IMR-90 (cell line): ENCODE measurements around the gene CDH23. TPM values are rescaled to one million over a fixed set of nuclear protein-coding genes. Genes with fewer than 3 reads are reported as not detected.

Source experiments
- ATAC-seq: fragments of 200-7000 bp; cut with Tn5 transposase; 2 replicates; pipeline ENCODE4 v1.9.1; 2020; ENCODE audit warnings: low read depth, mild to moderate bottlenecking, moderate library complexity
- BruUV-seq: library from RNA; stranded (reverse); fragments of 400-500 nt; replicated peaks from 2 replicates; lab custom pipeline; 2021; lab: Mats Ljungman, UMichigan
- CTCF ChIA-PET: fragments of 300-600 bp; formaldehyde crosslinking; extraction: SDS; loops from one replicate; lab custom pipeline; 2021; ENCODE audit warnings: antibody characterized with exemption; lab: Yijun Ruan, JAX
- POLR2A ChIA-PET: fragments of 300-600 bp; sonication (Branson Sonifier 250); formaldehyde crosslinking; loops from one replicate; lab custom pipeline; 2022; ENCODE audit warnings: antibody characterized with exemption; ENCODE audit not compliant: unreplicated experiment; lab: Charles Lee
- DNase-seq: peaks from one replicate; pipeline ENCODE4 v3.0.0; 2013
- H2AFZ ChIP-seq: replicated peaks from 2 replicates; pipeline ENCODE3; 2013; ENCODE audit warnings: low read length, mild to moderate bottlenecking; ENCODE audit not compliant: poor library complexity
- H2AK5ac ChIP-seq: 2 replicates; pipeline ENCODE4 v1.6.1; 2013; ENCODE audit warnings: low read depth, low read length, inconsistent platforms
- H2AK9ac ChIP-seq: replicated peaks from 2 replicates; pipeline ENCODE3; 2013; ENCODE audit warnings: mild to moderate bottlenecking, low read depth, low read length, moderate library complexity; ENCODE audit not compliant: poor library complexity
- H2BK120ac ChIP-seq: 2 replicates; pipeline ENCODE4 v1.6.1; 2013; ENCODE audit warnings: low read depth, low read length, inconsistent platforms
- H2BK15ac ChIP-seq: 3 replicates; pipeline ENCODE4 v1.6.1; 2013; ENCODE audit warnings: low read depth, low read length, inconsistent platforms
- H2BK20ac ChIP-seq: 2 replicates; pipeline ENCODE4 v1.6.1; 2013; ENCODE audit warnings: low read depth, mild to moderate bottlenecking, inconsistent platforms, low read length, moderate library complexity
- H2BK5ac ChIP-seq: 2 replicates; pipeline ENCODE4 v1.6.1; 2013; ENCODE audit warnings: mild to moderate bottlenecking, low read depth, low read length, inconsistent platforms; ENCODE audit not compliant: poor library complexity, severe bottlenecking
- H3K14ac ChIP-seq: replicated peaks from 2 replicates; pipeline ENCODE4 v1.6.1; 2013; ENCODE audit warnings: low read depth, low read length, inconsistent platforms
- H3K18ac ChIP-seq: 2 replicates; pipeline ENCODE4 v1.6.1; 2013; ENCODE audit warnings: low read depth, low read length, control low read depth
- H3K23ac ChIP-seq: 2 replicates; pipeline ENCODE4 v1.6.1; 2013; ENCODE audit warnings: low read depth, low read length, inconsistent platforms
- H3K27ac ChIP-seq: 2 replicates; pipeline ENCODE4 v1.5.1; 2013; ENCODE audit warnings: mild to moderate bottlenecking, control low read depth, low read length; ENCODE audit not compliant: insufficient read depth
- H3K27me3 ChIP-seq: 2 replicates; pipeline ENCODE4 v1.6.1; 2013; ENCODE audit warnings: low read length; ENCODE audit not compliant: control insufficient read depth, insufficient read depth
- H3K36me3 ChIP-seq: 2 replicates; pipeline ENCODE4 v1.6.1; 2013; ENCODE audit warnings: low read length, mixed read lengths; ENCODE audit not compliant: control insufficient read depth, insufficient read depth
- H3K4ac ChIP-seq: 2 replicates; pipeline ENCODE4 v1.6.1; 2013; ENCODE audit warnings: low read depth, low read length, inconsistent platforms
- H3K4me1 ChIP-seq: 2 replicates; pipeline ENCODE4 v1.6.1; 2013; ENCODE audit warnings: low read length, mixed read lengths; ENCODE audit not compliant: control insufficient read depth, insufficient read depth
- H3K4me2 ChIP-seq: 2 replicates; pipeline ENCODE4 v1.6.1; 2013; ENCODE audit warnings: low read depth, mild to moderate bottlenecking, control low read depth, low read length, moderate library complexity
- H3K4me3 ChIP-seq: 2 replicates; pipeline ENCODE4 v1.5.1; 2013; ENCODE audit warnings: low read depth, mild to moderate bottlenecking, control low read depth, low read length, moderate library complexity; ENCODE audit not compliant: insufficient read depth
- H3K56ac ChIP-seq: 2 replicates; pipeline ENCODE4 v1.6.1; 2013; ENCODE audit warnings: low read length, inconsistent platforms; ENCODE audit not compliant: insufficient read depth; ENCODE audit errors: extremely low read depth
- H3K79me1 ChIP-seq, 2 experiments: 2 replicates each; pipeline ENCODE4 v1.6.1; 2013; ENCODE audit warnings: low read length in 2 of 2, inconsistent platforms in 1 of 2, low read depth in 1 of 2
- H3K9ac ChIP-seq: 2 replicates; pipeline ENCODE4 v1.6.1; 2013; ENCODE audit warnings: low read depth, low read length, control low read depth
- H3K9me1 ChIP-seq: 2 replicates; pipeline ENCODE4 v1.6.1; 2013; ENCODE audit warnings: low read length, inconsistent platforms; ENCODE audit not compliant: insufficient read depth
- H3K9me3 ChIP-seq: 2 replicates; pipeline ENCODE4 v1.6.1; 2013; ENCODE audit warnings: low read length; ENCODE audit not compliant: control insufficient read depth, insufficient read depth
- H4K20me1 ChIP-seq: 2 replicates; pipeline ENCODE4 v1.6.1; 2013; ENCODE audit warnings: low read length, inconsistent platforms; ENCODE audit not compliant: insufficient read depth
- H4K5ac ChIP-seq: 2 replicates; pipeline ENCODE4 v1.6.1; 2013; ENCODE audit warnings: mild to moderate bottlenecking, low read depth, low read length, control low read depth
- H4K8ac ChIP-seq, 2 experiments: 2 replicates each; pipeline ENCODE4 v1.6.1; 2013; ENCODE audit warnings: low read depth in 2 of 2, low read length in 2 of 2, control low read depth in 1 of 2, inconsistent platforms in 1 of 2
- H4K91ac ChIP-seq: 2 replicates; pipeline ENCODE4 v1.6.1; 2013; ENCODE audit warnings: low read depth, low read length, inconsistent platforms; ENCODE audit not compliant: insufficient read depth
- BHLHE40 ChIP-seq: fragments of 150-350 bp; IDR thresholded peaks from 2 replicates; pipeline ENCODE4 v1.6.1; 2016; ENCODE audit warnings: mild to moderate bottlenecking, low read depth, low read length
- CEBPB ChIP-seq: IDR thresholded peaks from 2 replicates; pipeline ENCODE4 v1.6.1; 2012; ENCODE audit warnings: low read depth, low read length, improper control_type of control experiment
- CTCF ChIP-seq: conservative IDR thresholded peaks from 2 replicates; pipeline ENCODE4 v1.5.1; 2012; ENCODE audit warnings: mild to moderate bottlenecking, low read depth, low read length, improper control_type of control experiment
- FOS ChIP-seq: fragments of 150-350 bp; IDR thresholded peaks from 2 replicates; pipeline ENCODE4 v1.6.1; 2016; ENCODE audit warnings: low read depth, low read length
- MAFK ChIP-seq: IDR thresholded peaks from 2 replicates; pipeline ENCODE4 v1.6.1; 2012; ENCODE audit warnings: low read depth, low read length, improper control_type of control experiment
- MAZ ChIP-seq: IDR thresholded peaks from 2 replicates; pipeline ENCODE4 v1.6.1; 2012; ENCODE audit warnings: low read depth, mild to moderate bottlenecking, low read length, improper control_type of control experiment, moderate library complexity, borderline replicate concordance
- MXI1 ChIP-seq: IDR thresholded peaks from 2 replicates; pipeline ENCODE4 v1.6.1; 2012; ENCODE audit warnings: low read depth, mild to moderate bottlenecking, low read length, moderate library complexity, borderline replicate concordance
- NFE2L2 ChIP-seq: fragments of 150-350 bp; IDR thresholded peaks from 2 replicates; pipeline ENCODE4 v1.6.1; 2016; ENCODE audit warnings: low read depth, mild to moderate bottlenecking, low read length
- POLR2A ChIP-seq: IDR thresholded peaks from 2 replicates; pipeline ENCODE4 v1.6.1; 2012; ENCODE audit warnings: mild to moderate bottlenecking, low read depth, low read length
- RAD21 ChIP-seq: IDR thresholded peaks from 2 replicates; pipeline ENCODE4 v1.6.1; 2012; ENCODE audit warnings: low read length, improper control_type of control experiment
- RCOR1 ChIP-seq: IDR thresholded peaks from 2 replicates; pipeline ENCODE4 v1.6.1; 2012; ENCODE audit warnings: mild to moderate bottlenecking, low read length, improper control_type of control experiment; ENCODE audit not compliant: insufficient replicate concordance
- RFX5 ChIP-seq: IDR thresholded peaks from 2 replicates; pipeline ENCODE4 v1.8.0; 2012; ENCODE audit warnings: low read depth, mild to moderate bottlenecking, low read length, moderate library complexity
- SMC3 ChIP-seq: fragments of 150-350 bp; IDR thresholded peaks from 2 replicates; pipeline ENCODE4 v1.6.1; 2016; ENCODE audit warnings: low read depth, mild to moderate bottlenecking, antibody characterized with exemption, low read length, moderate library complexity
- USF2 ChIP-seq: fragments of 150-350 bp; IDR thresholded peaks from 2 replicates; pipeline ENCODE4 v1.6.1; 2017; ENCODE audit warnings: mild to moderate bottlenecking, antibody characterized with exemption, low read length, low read depth
- whole genome bisulfite sequencing, 2 experiments: methylation state at CpG; one replicate each; pipeline versions ENCODE4 v1.1.5 to v1.1.7; 2013; ENCODE audit warnings: missing lambda C conversion rate in 2 of 2; ENCODE audit not compliant: insufficient read length in 1 of 2; ENCODE audit errors: extremely low coverage in 2 of 2; 5-methylcytosine and 5-hydroxymethylcytosine counted together
- dilution Hi-C: fragments of 300-500 bp; cut with HindIII; formaldehyde crosslinking; loops from one replicate; pipeline ENCODE4 v1.14.3; 2018; ENCODE audit warnings: low sequenced_read_pairs; ENCODE audit not compliant: unreplicated experiment
- in situ Hi-C: fragments of 300-500 bp; cut with MboI; formaldehyde crosslinking; loops from 3 replicates; pipeline ENCODE4 v1.14.3; 2019; ENCODE audit warnings: low sequenced_read_pairs, inconsistent platforms, mixed read lengths
- intact Hi-C: fragments of 100-400 bp; cut with micrococcal nuclease; formaldehyde crosslinking; loops from 2 replicates; pipeline ENCODE4 v1.10.0; 2022
- polyA plus RNA-seq, 3 experiments: library from polyadenylated mRNA; depleted of rRNA; stranded (reverse); fragments of >200 nt; gene quantifications; 2 replicates each; pipeline ENCODE4 v1.2.3, GENCODE V29; 2012; ENCODE audit warnings: low replicate concordance in 1 of 3
- total RNA-seq: library from RNA; depleted of rRNA; stranded (reverse); fragments of >200 nt; gene quantifications from 2 replicates; pipeline ENCODE4 v1.2.3, GENCODE V29; 2012

Gene CDH23
- total and polyA plus RNA-seq, 2 of the 4 experiments (the other 2 are of a cell fraction), result under 0.01 to 0.03 TPM

- 3% methylated on average over 30 of the region's 55 CpGs; no CpG with 5 or more reads in 1 of the 2 experiments for WGBS, 2 experiments
- peak within 1 kb of the TSS; percentile 10; the same call in 1 of the 2 replicates for H4K5ac ChIP-seq
- H2BK5ac ChIP-seq, result peak within 1 kb of the TSS; percentile 22
- H2AK5ac ChIP-seq, result peak within 1 kb of the TSS; percentile 86
- DNase-seq (peak; percentile 71), ATAC-seq (peak; percentile 91)
- peaks cover 33% of the 10 kb centered on the region for H3K4me1 ChIP-seq
- no peaks in the 10 kb centered on the region for H3K36me3 ChIP-seq
- CTCF ChIA-PET, result interaction anchor here (0.6 kb wide), 2 partner anchors 54 to 155 kb away, joined by 3 to 5 read pairs; no protein-coding TSS in a partner anchor
- peak within 1 kb of the TSS; percentile 73 for H3K9ac ChIP-seq
- in situ Hi-C loops (no loop called here), intact Hi-C loops (loop anchor here (5.0 kb wide), 1 partner anchor 76 kb away; no protein-coding TSS in a partner anchor), dilution Hi-C loops (no loop called here)
- peak within 1 kb of the TSS; percentile 26 for H3K27ac ChIP-seq
- no TSS peak for BruUV-seq
- peaks cover 6 to 21% of the 10 kb centered on the region in 2 experiments; a peak in 2 of 4 replicates for H3K79me1 ChIP-seq
- peaks cover 32% of the 10 kb centered on the region for H3K9me1 ChIP-seq
- peak within 1 kb of the TSS; percentile 89 for H2BK120ac ChIP-seq
- H3K4me3 ChIP-seq, result peak within 1 kb of the TSS; percentile 63
- peak within 1 kb of the TSS; percentile 78 for H3K14ac ChIP-seq
- peak within 1 kb of the TSS; percentile 83 for H3K23ac ChIP-seq
- no peaks in the 10 kb centered on the region for H3K9me3 ChIP-seq
- H3K56ac ChIP-seq, result no peak within 1 kb of the TSS
- POLR2A ChIA-PET, result no interaction called here
- peak within 1 kb of the TSS; percentile 93 for H2AFZ ChIP-seq
- H2AK9ac ChIP-seq, result peak within 1 kb of the TSS; percentile 70
- H3K18ac ChIP-seq, result peak within 1 kb of the TSS; percentile 55; the same call in 1 of the 2 replicates
- H3K4ac ChIP-seq, result peak within 1 kb of the TSS; percentile 86
- peak within 1 kb of the TSS; percentile 80; the same call in 2 of the 3 replicates for H2BK15ac ChIP-seq
- peak within 1 kb of the TSS; percentile 80 for H3K4me2 ChIP-seq
- H4K8ac ChIP-seq, result peak within 1 kb of the TSS; percentile 3 to 64
- H4K20me1 ChIP-seq, result no peaks in the 10 kb centered on the region
- peaks cover 6% of the 10 kb centered on the region; the same call in 1 of the 2 replicates for H3K27me3 ChIP-seq
- H4K91ac ChIP-seq, result peak within 1 kb of the TSS; percentile 81
- H2BK20ac ChIP-seq, result peak within 1 kb of the TSS; percentile 89
- TF ChIP-seq MAZ (peak; percentile 98), USF2 (peak; percentile 39; the same call in 1 of the 2 replicates), POLR2A (peak; percentile 74), SMC3 (peak; percentile 45), MXI1 (peak; percentile 71; the same call in 1 of the 2 replicates), CEBPB (no peak), RCOR1 (no peak), RAD21 (peak; percentile 59), FOS (no peak), BHLHE40 (no peak), NFE2L2 (no peak), MAFK (no peak), CTCF (peak; percentile 92), RFX5 (no peak)
Observed at GRCh38 chr10:71773221-71773971, 376.7 kb downstream of the CDH23 start, which contains the start of gene VSIR. VSIR (minus strand) TSS chr10:71773520; CDS start chr10:71773439, 81 bp downstream.
